Measurements from ENCODE around the gene GPR55. TPM values are rescaled to one million over a fixed set of nuclear protein-coding genes. Genes with fewer than 3 reads are reported as not detected.

Gene GPR55
- total RNA-seq, 1 experiment from 2014 or later: not detected

DNA sequence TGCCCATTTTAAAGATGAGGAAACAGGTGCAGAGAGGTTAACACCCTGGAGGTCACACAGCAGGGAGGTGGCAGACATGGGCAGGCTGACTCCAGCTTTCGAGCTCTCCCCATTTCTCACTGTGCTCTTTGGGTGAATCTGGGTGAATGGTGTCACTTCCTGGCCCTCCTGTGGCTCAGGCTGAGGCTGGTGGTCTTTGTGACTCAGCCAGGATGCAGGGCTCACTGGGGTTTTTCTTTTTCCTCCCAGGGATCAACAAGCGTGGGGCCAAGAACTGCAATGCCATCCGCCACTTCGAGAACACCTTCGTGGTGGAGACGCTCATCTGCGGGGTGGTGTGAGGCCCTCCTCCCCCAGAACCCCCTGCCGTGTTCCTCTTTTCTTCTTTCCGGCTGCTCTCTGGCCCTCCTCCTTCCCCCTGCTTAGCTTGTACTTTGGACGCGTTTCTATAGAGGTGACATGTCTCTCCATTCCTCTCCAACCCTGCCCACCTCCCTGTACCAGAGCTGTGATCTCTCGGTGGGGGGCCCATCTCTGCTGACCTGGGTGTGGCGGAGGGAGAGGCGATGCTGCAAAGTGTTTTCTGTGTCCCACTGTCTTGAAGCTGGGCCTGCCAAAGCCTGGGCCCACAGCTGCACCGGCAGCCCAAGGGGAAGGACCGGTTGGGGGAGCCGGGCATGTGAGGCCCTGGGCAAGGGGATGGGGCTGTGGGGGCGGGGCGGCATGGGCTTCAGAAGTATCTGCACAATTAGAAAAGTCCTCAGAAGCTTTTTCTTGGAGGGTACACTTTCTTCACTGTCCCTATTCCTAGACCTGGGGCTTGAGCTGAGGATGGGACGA is 47.1 kb downstream of the GPR55 start:
- Mint-ChIP-seq H3K36me3 (ENCODE audit: insufficient read depth, unreplicated experiment) (peaks cover 12% of the 10 kb centered on the region), H3K9me3 (ENCODE audit: low read depth, unreplicated experiment) (no peaks in the 10 kb centered on the region), H3K4me3 (ENCODE audit: low read depth, unreplicated experiment) (no peak overlapping the region), H3K27ac (ENCODE audit: unreplicated experiment) (no peak overlapping the region), H3K27me3 (ENCODE audit: unreplicated experiment) (peaks cover 7% of the 10 kb centered on the region), H3K4me1 (ENCODE audit: low read depth, unreplicated experiment) (no peaks in the 10 kb centered on the region)
- TF ChIP-seq, protein P1, sequence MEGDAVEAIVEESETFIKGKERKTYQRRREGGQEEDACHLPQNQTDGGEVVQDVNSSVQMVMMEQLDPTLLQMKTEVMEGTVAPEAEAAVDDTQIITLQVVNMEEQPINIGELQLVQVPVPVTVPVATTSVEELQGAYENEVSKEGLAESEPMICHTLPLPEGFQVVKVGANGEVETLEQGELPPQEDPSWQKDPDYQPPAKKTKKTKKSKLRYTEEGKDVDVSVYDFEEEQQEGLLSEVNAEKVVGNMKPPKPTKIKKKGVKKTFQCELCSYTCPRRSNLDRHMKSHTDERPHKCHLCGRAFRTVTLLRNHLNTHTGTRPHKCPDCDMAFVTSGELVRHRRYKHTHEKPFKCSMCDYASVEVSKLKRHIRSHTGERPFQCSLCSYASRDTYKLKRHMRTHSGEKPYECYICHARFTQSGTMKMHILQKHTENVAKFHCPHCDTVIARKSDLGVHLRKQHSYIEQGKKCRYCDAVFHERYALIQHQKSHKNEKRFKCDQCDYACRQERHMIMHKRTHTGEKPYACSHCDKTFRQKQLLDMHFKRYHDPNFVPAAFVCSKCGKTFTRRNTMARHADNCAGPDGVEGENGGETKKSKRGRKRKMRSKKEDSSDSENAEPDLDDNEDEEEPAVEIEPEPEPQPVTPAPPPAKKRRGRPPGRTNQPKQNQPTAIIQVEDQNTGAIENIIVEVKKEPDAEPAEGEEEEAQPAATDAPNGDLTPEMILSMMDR (IDR thresholded peaks at IDR 0.05; ENCODE audit: unreplicated experiment): no peak
- DNase-seq: no peak
- intact Hi-C loops (cut with micrococcal nuclease; ENCODE audit: unreplicated experiment): no loop called here
- BruUV-seq (replicated peaks): no TSS peak
- CTCF ChIA-PET: no interaction called here

DNA sequence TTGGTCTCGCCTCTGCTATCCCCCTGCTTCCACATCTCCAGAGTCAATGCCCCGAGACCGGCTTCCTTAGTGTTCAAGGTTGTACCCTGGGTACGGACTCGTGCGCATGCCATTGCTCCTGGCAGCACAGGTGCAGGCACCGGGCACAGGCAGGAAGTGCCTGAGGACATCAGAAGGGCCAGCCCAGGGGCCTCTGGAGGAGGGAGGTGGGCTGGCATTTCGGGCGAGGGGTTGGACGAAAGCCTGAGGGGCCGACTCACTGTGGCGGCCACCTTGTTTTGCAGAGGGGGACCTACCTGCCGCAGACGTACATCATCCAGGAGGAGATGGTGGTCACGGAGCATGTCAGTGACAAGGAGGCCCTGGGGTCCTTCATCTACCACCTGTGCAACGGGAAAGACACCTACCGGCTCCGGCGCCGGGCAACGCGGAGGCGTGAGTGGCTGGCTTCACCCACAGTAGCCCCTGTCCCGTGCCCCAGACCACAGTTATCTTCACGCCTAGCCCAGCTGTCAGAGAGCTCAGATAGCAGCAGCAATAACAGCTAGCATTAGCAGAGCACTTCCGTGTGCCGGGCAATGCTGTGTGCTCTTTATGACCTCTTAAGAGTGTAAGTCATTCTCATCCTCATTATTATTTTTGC is 47.8 kb downstream of the GPR55 start:
- H3K9me3 Mint-ChIP-seq (ENCODE audit: low read depth, unreplicated experiment): no peaks in the 10 kb centered on the region
- TF ChIP-seq, protein P1 (IDR thresholded peaks at IDR 0.05; ENCODE audit: unreplicated experiment): no peak
- H3K27me3 Mint-ChIP-seq (ENCODE audit: unreplicated experiment): peaks cover 5% of the 10 kb centered on the region
- no peak overlapping the region for H3K4me3 Mint-ChIP-seq (ENCODE audit: low read depth, unreplicated experiment)
- intact Hi-C loops (cut with micrococcal nuclease; ENCODE audit: unreplicated experiment): no loop called here
- no TSS peak for BruUV-seq (replicated peaks)
- H3K27ac Mint-ChIP-seq (ENCODE audit: unreplicated experiment): no peak overlapping the region
- DNase-seq: no peak
- H3K4me1 Mint-ChIP-seq (ENCODE audit: low read depth, unreplicated experiment): no peaks in the 10 kb centered on the region
- CTCF ChIA-PET: no interaction called here
- peaks cover 12% of the 10 kb centered on the region for H3K36me3 Mint-ChIP-seq (ENCODE audit: insufficient read depth, unreplicated experiment)

DNA sequence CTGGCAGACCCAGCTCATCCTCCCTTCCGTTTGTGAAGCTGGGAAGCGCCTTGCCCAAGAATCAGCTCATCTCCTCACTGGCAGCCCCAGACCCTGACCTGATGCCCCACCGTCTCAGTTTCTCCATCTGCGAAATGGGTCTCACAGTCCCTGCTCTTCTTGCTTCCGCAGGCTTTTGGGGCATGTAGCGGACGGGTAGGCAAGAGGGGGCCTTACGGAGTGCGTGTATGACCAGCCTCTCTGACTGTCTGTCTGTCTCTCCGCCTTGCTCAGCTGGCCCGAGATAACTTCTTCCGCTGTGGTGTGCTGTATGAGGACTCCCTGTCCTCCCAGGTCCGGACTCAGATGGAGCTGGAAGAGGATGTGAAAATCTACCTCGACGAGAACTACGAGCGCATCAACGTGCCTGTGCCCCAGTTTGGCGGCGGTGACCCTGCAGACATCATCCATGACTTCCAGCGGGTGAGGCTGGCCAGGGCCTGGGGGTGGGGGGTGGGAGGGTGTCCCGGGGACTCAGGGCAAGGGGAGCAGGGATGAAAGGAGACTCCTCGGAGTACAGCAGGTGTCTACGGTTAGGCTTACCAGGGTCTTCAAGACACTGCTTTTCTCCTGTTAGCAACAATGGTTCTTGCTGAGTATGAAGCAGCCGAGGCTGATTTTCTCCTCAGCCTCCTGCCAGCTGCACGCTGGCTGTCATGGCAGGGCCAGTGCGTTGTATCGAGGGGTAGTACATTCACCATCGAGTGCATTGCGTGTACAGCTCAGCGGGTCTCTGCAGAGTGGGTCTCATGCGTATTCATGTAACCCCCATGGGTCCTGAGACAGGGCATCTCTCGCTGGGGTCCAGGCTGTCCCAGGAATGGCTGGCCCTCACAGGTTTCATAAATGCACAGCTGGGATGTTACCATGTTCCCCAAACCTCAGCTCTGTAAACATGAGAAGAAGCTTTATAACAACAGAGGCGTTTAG is 49.4 kb downstream of the GPR55 start:
- CTCF ChIA-PET: no interaction called here
- peaks cover 12% of the 10 kb centered on the region for H3K36me3 Mint-ChIP-seq (ENCODE audit: insufficient read depth, unreplicated experiment)
- no peaks in the 10 kb centered on the region for H3K9me3 Mint-ChIP-seq (ENCODE audit: low read depth, unreplicated experiment)
- TF ChIP-seq, protein P1 (IDR thresholded peaks at IDR 0.05; ENCODE audit: unreplicated experiment): no peak
- H3K27me3 Mint-ChIP-seq (ENCODE audit: unreplicated experiment): no peaks in the 10 kb centered on the region
- no peak for DNase-seq
- no peak overlapping the region for H3K27ac Mint-ChIP-seq (ENCODE audit: unreplicated experiment)
- H3K4me1 Mint-ChIP-seq (ENCODE audit: low read depth, unreplicated experiment): no peaks in the 10 kb centered on the region
- H3K4me3 Mint-ChIP-seq (ENCODE audit: low read depth, unreplicated experiment): no peak overlapping the region
- no TSS peak for BruUV-seq (replicated peaks)
- intact Hi-C loops (cut with micrococcal nuclease; ENCODE audit: unreplicated experiment): no loop called here

DNA sequence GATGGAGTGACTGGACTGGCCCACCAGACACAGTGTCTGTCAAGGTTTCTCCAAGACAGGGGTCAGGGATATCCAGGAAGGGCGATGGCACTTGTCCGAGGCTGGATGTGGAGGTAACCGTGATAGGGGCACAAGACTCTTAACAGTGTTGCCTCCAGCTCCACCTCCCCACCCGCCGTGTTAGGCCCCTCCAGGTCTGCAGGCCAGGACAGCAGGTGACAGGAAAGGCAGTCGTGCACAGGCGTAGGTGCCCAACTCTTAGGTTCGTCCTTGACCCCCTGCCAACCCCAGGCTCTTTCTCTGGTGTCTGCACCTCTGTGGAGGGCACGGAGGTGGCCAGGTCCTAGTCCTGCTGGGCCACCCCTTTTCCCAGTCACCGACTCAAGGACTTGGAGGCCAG is 50.2 kb downstream of the GPR55 start:
- no peaks in the 10 kb centered on the region for H3K9me3 Mint-ChIP-seq (ENCODE audit: low read depth, unreplicated experiment)
- BruUV-seq (replicated peaks): no TSS peak
- no peaks in the 10 kb centered on the region for H3K27me3 Mint-ChIP-seq (ENCODE audit: unreplicated experiment)
- H3K36me3 Mint-ChIP-seq (ENCODE audit: insufficient read depth, unreplicated experiment): peaks cover 12% of the 10 kb centered on the region
- H3K4me3 Mint-ChIP-seq (ENCODE audit: low read depth, unreplicated experiment): no peak overlapping the region
- intact Hi-C loops (cut with micrococcal nuclease; ENCODE audit: unreplicated experiment): no loop called here
- no peaks in the 10 kb centered on the region for H3K4me1 Mint-ChIP-seq (ENCODE audit: low read depth, unreplicated experiment)
- H3K27ac Mint-ChIP-seq (ENCODE audit: unreplicated experiment): no peak overlapping the region
- DNase-seq: no peak
- TF ChIP-seq, protein P1 (IDR thresholded peaks at IDR 0.05; ENCODE audit: unreplicated experiment): no peak
- CTCF ChIA-PET: no interaction called here
